Neutrophil (primary cell): ENCODE data around the gene RNU6-1.

Experiments used
- H3K27ac ChIP-seq: fragments of 200-600 bp; sonication (generic); 2 replicates; pipeline ENCODE4 v1.5.1; 2016; ENCODE audit warnings: mild to moderate bottlenecking, moderate library complexity
- H3K27me3 ChIP-seq: fragments of 200-600 bp; sonication (generic); 2 replicates; pipeline ENCODE4 v1.6.0; 2016; ENCODE audit warnings: mild to moderate bottlenecking
- H3K36me3 ChIP-seq: fragments of 200-600 bp; sonication (generic); 2 replicates; pipeline ENCODE4 v1.5.1; 2017
- H3K4me1 ChIP-seq, 2 experiments: fragments of 200-600 bp in 1 of 2; sonication (generic) in 1 of 2; 1 replicate in 1 of 2; 2 replicates in 1 of 2; pipeline versions ENCODE4 v1.5.1 to v1.6.1; 2013 to 2016; ENCODE audit warnings: low read depth in 1 of 2, low read length in 1 of 2, mild to moderate bottlenecking in 1 of 2, moderate library complexity in 1 of 2; ENCODE audit not compliant: control insufficient read depth in 1 of 2, insufficient read depth in 1 of 2
- H3K4me3 ChIP-seq, 2 experiments: fragments of 200-600 bp in 1 of 2; sonication (generic) in 1 of 2; 1 replicate in 1 of 2; 2 replicates in 1 of 2; pipeline ENCODE4 v1.5.1; 2013 to 2016; ENCODE audit warnings: low read depth in 1 of 2, low read length in 1 of 2, mild to moderate bottlenecking in 1 of 2, moderate library complexity in 1 of 2
- H3K9me3 ChIP-seq: fragments of 200-600 bp; sonication (generic); 2 replicates; pipeline ENCODE4 v1.5.1; 2016
- TF ChIP-seq, protein P1 (sequence below): fragments of 200-600 bp; sonication (generic); IDR thresholded peaks from 2 replicates; pipeline ENCODE4 v1.5.1; 2016; ENCODE audit warnings: antibody characterized with exemption

Gene RNU6-1

DNA sequence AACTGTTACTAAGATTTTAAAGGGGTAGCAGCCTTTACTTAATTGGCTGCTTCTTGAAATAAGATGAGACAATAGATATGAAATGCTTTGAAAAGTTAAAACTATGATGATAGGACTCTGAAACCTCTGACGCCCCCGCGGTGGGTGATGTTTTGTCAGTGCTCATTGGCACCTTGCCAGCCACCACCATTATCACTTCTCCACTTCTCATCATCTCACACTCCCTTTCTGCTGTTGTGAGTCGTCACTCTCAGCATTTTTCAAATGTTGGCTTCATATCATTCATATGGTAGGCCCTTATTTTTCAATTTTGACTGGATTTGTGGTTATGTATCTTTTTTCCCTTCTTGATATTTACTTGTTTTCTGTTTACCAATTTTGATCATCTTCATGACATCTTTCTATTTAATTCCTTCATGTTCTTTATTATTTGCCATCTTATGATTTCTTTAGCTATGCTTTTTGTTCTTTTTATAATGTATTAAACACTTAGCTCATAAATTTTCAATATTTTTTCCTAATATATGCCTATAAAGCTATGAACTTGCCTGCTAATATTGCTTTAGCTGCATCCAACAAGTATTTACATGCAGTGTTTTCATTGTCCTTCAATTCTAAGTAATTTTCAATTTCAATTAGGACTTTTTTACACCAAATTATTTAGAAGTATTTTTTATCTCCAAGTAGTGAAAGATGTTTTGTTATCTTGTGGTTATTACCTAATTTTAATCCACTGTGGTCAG, 44.8 kb downstream of the RNU6-1 start:
- no peak overlapping the region for H3K27ac ChIP-seq
- no peaks in the 10 kb centered on the region for H3K36me3 ChIP-seq
- H3K4me1 ChIP-seq = no peaks in the 10 kb centered on the region
- no peaks in the 10 kb centered on the region for H3K9me3 ChIP-seq
- H3K27me3 ChIP-seq = no peaks in the 10 kb centered on the region
- H3K4me3 ChIP-seq = no peak overlapping the region
- TF ChIP-seq, protein P1, sequence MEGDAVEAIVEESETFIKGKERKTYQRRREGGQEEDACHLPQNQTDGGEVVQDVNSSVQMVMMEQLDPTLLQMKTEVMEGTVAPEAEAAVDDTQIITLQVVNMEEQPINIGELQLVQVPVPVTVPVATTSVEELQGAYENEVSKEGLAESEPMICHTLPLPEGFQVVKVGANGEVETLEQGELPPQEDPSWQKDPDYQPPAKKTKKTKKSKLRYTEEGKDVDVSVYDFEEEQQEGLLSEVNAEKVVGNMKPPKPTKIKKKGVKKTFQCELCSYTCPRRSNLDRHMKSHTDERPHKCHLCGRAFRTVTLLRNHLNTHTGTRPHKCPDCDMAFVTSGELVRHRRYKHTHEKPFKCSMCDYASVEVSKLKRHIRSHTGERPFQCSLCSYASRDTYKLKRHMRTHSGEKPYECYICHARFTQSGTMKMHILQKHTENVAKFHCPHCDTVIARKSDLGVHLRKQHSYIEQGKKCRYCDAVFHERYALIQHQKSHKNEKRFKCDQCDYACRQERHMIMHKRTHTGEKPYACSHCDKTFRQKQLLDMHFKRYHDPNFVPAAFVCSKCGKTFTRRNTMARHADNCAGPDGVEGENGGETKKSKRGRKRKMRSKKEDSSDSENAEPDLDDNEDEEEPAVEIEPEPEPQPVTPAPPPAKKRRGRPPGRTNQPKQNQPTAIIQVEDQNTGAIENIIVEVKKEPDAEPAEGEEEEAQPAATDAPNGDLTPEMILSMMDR = no peak

DNA sequence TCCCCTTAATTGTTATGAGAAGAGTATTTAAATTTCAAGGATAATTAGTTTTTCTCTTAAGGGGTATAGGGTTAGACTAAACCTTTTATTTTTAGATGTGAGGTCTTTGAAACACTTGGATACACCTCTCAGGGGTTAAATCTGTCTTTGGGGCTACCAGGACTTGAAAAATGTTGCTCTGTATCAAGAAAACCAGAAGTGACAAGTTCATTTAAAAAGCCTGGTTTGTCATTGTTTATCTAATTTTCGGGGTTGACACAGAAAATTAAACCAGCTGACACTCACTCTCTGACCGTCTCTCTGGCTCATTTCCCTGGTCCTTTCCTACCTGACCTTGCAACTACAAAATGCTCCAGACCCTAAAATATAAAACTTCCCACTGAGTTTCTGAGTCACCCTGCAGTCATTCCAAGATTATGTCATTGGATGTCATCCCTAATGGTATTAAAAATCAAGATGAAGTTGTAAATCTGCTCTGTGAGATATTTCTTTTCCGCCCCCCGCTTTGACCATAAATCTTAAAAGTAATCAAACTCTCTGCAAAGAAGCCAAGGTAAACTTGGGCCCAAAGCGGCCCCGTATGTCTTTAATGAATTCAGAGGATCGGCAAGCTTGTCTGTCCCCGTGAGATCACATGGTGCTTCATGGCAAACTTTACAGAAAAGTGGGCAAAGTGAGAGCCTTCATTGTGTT, 47.4 kb downstream of the RNU6-1 start:
- H3K9me3 ChIP-seq = no peaks in the 10 kb centered on the region
- no peaks in the 10 kb centered on the region for H3K27me3 ChIP-seq
- TF ChIP-seq, protein P1 = no peak

DNA sequence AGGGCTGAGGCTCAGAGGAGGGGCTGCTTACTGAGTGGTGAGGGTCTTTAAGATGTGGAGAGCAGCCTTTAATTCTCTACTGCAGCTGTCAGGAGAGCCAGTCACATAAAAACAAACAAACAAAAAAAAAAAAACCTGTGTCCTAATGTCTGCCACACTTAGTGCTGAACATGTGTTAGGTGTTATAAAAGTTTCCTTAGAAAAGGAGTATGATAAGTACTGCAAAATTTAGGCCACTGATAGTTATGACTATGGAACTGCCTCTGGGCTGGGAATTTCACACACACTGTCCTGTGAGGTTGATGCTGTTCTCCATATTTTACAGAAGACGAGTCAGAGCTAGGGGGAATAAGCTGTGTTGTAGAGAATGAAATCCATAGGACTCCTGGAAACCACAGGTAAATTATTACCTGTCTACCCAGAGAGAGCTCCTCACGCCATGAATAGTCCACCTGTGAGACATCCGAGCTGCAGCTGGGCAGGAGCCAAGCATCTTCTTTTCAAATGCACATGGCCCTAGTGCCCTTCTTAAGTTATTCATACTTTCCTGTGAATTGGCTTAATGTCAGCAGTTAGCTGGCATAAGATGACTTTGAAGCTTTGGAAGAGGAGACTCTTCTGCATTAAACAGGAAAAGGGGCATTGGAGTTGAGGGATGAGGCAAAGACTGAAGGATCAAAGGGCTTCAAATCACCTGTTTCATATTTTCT, 49.1 kb downstream of the RNU6-1 start:
- no peaks in the 10 kb centered on the region for H3K4me1 ChIP-seq

More for the DNA sequence above, 47.4 kb downstream of the RNU6-1 start:
- Histone ChIP-seq H3K4me3 (no peak overlapping the region), H3K27ac (no peak overlapping the region), H3K36me3 (no peaks in the 10 kb centered on the region), H3K4me1 (no peaks in the 10 kb centered on the region)

More for the DNA sequence above, 49.1 kb downstream of the RNU6-1 start:
- Histone ChIP-seq H3K27ac (no peak overlapping the region), H3K9me3 (no peaks in the 10 kb centered on the region), H3K27me3 (no peaks in the 10 kb centered on the region), H3K36me3 (no peaks in the 10 kb centered on the region), H3K4me3 (no peak overlapping the region)
- TF ChIP-seq, protein P1 = no peak
